ENCODE measurements around the gene KATNAL1. TPM values are rescaled to one million over a fixed set of nuclear protein-coding genes. Genes with fewer than 3 reads are reported as not detected.

The KATNAL1 gene
- total and polyA plus RNA-seq, 10 of the 15 experiments (the other 5 are each of a cell fraction or from before 2014, with no cell fraction given), result 6.5 to 18.7 (median 11.7) TPM

DNA sequence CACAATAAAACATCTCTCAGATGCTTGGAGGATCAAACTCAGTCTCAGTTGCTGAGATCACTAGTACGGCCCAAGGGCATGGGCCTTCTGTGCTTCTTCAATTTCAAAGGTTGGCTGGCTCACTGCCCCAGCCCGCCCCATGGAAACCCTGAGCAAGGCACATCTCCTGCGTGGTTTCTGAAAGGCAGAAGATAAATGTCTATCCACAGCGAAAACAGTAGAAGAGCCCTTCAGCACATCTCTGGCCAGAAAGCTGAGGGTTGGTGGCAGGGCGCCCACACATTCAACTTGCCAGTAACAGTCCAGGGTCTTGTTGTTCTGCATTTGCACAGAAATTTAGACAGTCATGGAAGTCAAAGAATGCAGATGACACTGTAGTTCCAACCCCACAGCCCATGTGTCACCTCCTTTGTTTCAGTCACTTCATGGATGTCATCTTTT lies 24.0 kb upstream of the KATNAL1 start:
- ATAC-seq, result no peak
- no peak overlapping the region for H3K4me2 ChIP-seq (ENCODE audit: control insufficient read depth, insufficient read depth)
- H4K20me1 ChIP-seq (ENCODE audit: control insufficient read depth, insufficient read depth), result no peaks in the 10 kb centered on the region
- ChIA-PET CTCF (interaction anchor here (1.1 to 1.7 kb wide), 2 partner anchors 10 to 199 kb away, joined by 3 to 5 read pairs; no protein-coding TSS in a partner anchor), POLR2A (no interaction called here), RAD21 (ENCODE audit: unreplicated experiment) (no interaction called here), SMC1A (ENCODE audit: uncharacterized antibody, unreplicated experiment) (interaction anchor here (0.8 to 1.5 kb wide), 2 partner anchors 172 to 199 kb away, joined by 3 to 5 read pairs; no protein-coding TSS in a partner anchor)
- intact Hi-C loops (cut with micrococcal nuclease; ENCODE audit: unreplicated experiment), result no loop called here
- BruUV-seq (replicated peaks), result no TSS peak
- H3K9me3 ChIP-seq (replicated peaks; ENCODE audit: control insufficient read depth, insufficient read depth, low read length), result no peaks in the 10 kb centered on the region
- no peak overlapping the region for H3K9ac ChIP-seq (ENCODE audit: control insufficient read depth, insufficient read depth, low read length)
- H3K79me2 ChIP-seq (ENCODE audit: control insufficient read depth, insufficient read depth, low read length), result no peaks in the 10 kb centered on the region
- no peak overlapping the region for H3K4me3 ChIP-seq
- no peak overlapping the region for H2AFZ ChIP-seq (ENCODE audit: control insufficient read depth, low read depth, low read length)
- FAIRE-seq, result no peak
- no peak for TF ChIP-seq ATF7 (IDR thresholded peaks at IDR 0.05; ENCODE audit: low read depth)
- no peak for TF ChIP-seq ZNF622 (IDR thresholded peaks at IDR 0.05)
- no peak for TF ChIP-seq EED (IDR thresholded peaks at IDR 0.05; ENCODE audit: low read depth)
- no peak for TF ChIP-seq RBBP5 (conservative IDR thresholded peaks at IDR 0.05)
- TF ChIP-seq, protein P1, sequence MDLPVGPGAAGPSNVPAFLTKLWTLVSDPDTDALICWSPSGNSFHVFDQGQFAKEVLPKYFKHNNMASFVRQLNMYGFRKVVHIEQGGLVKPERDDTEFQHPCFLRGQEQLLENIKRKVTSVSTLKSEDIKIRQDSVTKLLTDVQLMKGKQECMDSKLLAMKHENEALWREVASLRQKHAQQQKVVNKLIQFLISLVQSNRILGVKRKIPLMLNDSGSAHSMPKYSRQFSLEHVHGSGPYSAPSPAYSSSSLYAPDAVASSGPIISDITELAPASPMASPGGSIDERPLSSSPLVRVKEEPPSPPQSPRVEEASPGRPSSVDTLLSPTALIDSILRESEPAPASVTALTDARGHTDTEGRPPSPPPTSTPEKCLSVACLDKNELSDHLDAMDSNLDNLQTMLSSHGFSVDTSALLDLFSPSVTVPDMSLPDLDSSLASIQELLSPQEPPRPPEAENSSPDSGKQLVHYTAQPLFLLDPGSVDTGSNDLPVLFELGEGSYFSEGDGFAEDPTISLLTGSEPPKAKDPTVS (IDR thresholded peaks at IDR 0.05; ENCODE audit: low read depth, low read length), result no peak
- no peak for TF ChIP-seq FOXM1 (IDR thresholded peaks at IDR 0.05; ENCODE audit: low read depth, low read length)
- TF ChIP-seq CEBPB (IDR thresholded peaks at IDR 0.05; ENCODE audit: borderline replicate concordance in 1 of 2, low read depth in 2 of 2, low read length in 2 of 2), result no peak
- no peak for TF ChIP-seq SMAD1 (IDR thresholded peaks at IDR 0.05; ENCODE audit: low read depth, partially characterized antibody)
- no peak for TF ChIP-seq SMARCA5 (IDR thresholded peaks at IDR 0.05)
- TF ChIP-seq, protein P2, sequence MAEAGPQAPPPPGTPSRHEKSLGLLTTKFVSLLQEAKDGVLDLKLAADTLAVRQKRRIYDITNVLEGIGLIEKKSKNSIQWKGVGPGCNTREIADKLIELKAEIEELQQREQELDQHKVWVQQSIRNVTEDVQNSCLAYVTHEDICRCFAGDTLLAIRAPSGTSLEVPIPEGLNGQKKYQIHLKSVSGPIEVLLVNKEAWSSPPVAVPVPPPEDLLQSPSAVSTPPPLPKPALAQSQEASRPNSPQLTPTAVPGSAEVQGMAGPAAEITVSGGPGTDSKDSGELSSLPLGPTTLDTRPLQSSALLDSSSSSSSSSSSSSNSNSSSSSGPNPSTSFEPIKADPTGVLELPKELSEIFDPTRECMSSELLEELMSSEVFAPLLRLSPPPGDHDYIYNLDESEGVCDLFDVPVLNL (IDR thresholded peaks at IDR 0.05; ENCODE audit: low read depth, low read length), result no peak
- TF ChIP-seq HDAC2 (IDR thresholded peaks at IDR 0.05), result no peak
- TF ChIP-seq BHLHE40 (IDR thresholded peaks at IDR 0.05; ENCODE audit: borderline replicate concordance in 1 of 2, low read depth in 2 of 2, low read length in 1 of 2), result no peak
- TF ChIP-seq, protein P3, sequence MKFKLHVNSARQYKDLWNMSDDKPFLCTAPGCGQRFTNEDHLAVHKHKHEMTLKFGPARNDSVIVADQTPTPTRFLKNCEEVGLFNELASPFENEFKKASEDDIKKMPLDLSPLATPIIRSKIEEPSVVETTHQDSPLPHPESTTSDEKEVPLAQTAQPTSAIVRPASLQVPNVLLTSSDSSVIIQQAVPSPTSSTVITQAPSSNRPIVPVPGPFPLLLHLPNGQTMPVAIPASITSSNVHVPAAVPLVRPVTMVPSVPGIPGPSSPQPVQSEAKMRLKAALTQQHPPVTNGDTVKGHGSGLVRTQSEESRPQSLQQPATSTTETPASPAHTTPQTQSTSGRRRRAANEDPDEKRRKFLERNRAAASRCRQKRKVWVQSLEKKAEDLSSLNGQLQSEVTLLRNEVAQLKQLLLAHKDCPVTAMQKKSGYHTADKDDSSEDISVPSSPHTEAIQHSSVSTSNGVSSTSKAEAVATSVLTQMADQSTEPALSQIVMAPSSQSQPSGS (IDR thresholded peaks at IDR 0.05; ENCODE audit: low read length), result no peak
- TF ChIP-seq, protein P4, sequence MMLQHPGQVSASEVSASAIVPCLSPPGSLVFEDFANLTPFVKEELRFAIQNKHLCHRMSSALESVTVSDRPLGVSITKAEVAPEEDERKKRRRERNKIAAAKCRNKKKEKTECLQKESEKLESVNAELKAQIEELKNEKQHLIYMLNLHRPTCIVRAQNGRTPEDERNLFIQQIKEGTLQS (IDR thresholded peaks at IDR 0.05; ENCODE audit: borderline replicate concordance, extremely low read depth, low read depth, low read length), result no peak
- DNase-seq (ENCODE audit: low read depth, low spot score), result no peak
- WGBS (ENCODE audit: insufficient coverage, insufficient replicate concordance, low lambda C conversion rate, missing lambda C conversion rate), result 88% methylated on average over 5 of the region's 5 CpGs
- in situ Hi-C loops (cut with MboI), result loop anchor here (5.0 kb wide), 1 partner anchor 194 kb away; no protein-coding TSS in a partner anchor
- no peaks in the 10 kb centered on the region for H3K27me3 ChIP-seq (replicated peaks in 1 of 2; ENCODE audit: control insufficient read depth in 2 of 2, insufficient read depth in 2 of 2, low read length in 1 of 2)
- H3K36me3 ChIP-seq (ENCODE audit: control insufficient read depth in 2 of 2, insufficient read depth in 2 of 2, low read length in 1 of 2), result no peaks in the 10 kb centered on the region
- H3K27ac ChIP-seq (ENCODE audit: control insufficient read depth, insufficient read depth), result no peak overlapping the region
- no peaks in the 10 kb centered on the region for H3K4me1 ChIP-seq (ENCODE audit: control insufficient read depth, insufficient read depth, low read length)
